AML-193 (cell line): ENCODE data around the gene RTP2.
A peak's percentile ranks its signal among the peaks of the same experiment; 100 is the strongest.

ENCODE experiments used
- DNase-seq, 2 experiments: peaks; one replicate each; lab custom pipeline; 2025; lab: John Stamatoyannopoulos, UW

The RTP2 gene

DNA sequence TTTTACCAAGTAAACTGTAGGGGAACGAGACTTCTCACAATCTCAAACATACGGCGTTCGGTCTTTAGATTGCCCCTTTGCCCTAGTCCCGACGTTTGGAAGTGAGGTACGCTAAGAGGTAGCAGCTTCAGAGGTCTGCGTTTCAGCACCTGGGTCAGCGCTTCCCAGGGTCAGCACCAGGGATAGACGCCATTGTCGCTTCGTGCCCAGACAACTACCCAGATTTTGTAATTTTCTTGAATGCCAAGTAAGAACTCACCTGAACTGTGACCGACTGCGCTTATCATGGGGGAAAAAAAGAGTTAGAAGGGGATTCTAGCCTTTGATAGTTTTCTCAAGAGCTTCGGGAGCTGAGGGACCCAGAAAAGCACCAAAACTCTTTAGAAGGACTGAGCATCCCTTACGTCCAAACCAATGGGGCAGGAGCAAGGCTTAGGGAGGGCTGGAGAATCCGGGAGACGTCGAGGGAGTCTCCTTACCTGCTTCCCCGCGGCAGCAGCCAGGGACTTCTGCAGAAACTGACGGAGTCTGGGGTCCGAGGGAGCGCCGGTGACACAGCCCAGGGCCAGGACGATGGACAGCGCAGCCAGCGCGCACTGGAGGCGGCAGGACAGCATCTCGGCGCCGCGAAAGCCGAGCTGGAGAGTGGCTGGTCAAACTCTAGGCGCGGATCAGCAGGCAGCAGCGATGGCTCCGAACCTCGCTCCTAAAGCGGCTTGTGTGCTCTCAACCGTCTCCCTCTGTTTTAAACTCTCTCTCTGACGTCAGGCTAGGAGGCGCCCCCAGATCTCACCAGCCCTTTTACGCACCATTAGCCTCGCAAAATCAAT lies 32.5 kb downstream of the RTP2 start, which contains the start of gene SST:
SST (minus strand) TSS at position 720 of the 830 bp plus-strand sequence; CDS start at position 617, 103 bp downstream.
- no peak for DNase-seq

DNA sequence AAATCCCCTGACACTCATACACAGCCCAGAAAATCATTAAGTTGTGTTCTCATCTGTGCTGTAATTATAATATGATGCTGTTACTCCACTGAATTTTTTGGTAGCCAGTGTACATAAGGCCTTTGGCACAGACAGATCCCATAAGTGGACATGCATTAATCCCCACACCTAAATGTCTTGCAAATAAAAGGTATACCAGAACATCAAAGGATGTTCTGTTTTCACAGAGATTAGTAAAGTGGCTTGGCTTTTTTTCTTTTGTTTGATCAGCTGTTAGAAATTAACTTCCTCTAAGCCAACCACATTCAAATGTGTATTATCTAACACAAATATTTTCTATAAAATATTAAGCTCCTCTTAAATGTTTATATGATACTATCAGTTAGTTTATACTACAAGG lies 34.8 kb downstream of the RTP2 start:
- no peak for DNase-seq

DNA sequence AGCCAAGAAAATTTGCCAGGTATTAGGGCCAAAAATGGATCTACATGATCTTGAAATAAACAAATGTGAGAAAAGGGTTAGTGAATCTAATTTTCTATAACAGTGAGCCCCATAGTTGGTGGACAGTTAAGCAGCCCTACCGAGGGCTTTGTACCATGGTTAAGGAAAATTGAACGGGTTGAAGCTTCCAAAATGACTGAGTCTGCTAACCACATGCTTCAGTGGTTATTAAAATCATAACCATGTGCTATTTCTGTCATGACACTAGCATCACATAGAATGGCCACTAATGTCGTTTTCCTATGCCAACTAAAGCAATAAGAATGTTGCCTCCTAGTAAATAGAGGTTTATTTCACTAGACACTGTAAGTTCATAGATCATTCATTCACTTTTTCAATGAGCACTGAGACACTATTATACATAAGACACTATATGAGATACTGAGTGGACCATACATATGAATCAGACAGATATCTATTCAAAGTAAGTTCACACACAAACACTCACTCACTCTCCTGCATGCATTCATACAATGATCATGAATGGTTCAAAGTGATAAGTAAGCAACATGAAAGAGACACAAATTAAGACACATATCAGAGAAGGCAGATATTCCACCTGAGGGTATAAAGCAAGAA lies 36.5 kb downstream of the RTP2 start:
- DNase-seq = no peak

DNA sequence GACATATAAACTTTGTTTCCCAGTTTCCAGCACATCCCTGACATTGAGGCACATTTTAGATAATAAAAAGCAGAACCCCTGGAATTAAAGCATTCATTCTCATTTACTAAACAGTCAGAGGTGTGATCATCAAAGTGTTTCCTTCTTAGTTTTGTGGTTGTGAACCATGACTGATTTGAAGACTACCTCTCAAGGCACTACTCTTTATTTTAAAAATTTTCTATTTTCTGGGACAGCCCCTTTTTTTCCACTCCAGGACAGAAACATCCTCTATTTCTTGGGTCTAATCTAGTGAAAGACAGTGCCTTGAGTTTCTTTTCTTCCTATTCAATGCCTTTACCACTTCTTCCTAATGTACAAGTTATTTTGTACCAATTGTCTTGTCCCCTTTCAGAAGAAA lies 37.3 kb downstream of the RTP2 start:
- no peak for DNase-seq

DNA sequence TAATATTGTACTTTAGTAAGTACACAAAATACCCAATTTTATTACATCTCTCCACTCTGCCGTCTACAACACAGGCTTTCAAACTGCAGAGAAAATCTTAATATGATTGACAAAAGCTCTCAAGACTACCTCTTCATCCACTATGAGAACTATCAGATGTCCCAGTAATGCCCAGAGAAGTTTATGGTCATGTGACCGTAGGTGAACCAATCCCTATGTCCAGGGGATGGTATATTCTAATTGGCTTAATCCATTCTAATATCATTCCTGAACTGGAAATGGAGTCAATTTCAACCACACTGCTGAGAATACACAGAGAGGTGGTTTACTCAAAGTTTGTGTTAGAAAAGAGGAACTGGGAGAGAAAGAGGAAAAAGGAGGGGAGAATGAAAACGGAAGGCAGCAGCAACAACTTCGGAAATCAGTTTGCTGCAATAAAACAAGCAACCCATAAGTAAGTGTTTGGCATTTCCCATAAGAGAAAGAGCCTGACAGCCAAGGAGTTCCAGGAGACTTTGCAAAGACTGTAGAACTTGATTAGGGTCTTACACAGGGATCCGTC lies 39.4 kb downstream of the RTP2 start:
- peak; percentile 54 to 56 for DNase-seq

DNA sequence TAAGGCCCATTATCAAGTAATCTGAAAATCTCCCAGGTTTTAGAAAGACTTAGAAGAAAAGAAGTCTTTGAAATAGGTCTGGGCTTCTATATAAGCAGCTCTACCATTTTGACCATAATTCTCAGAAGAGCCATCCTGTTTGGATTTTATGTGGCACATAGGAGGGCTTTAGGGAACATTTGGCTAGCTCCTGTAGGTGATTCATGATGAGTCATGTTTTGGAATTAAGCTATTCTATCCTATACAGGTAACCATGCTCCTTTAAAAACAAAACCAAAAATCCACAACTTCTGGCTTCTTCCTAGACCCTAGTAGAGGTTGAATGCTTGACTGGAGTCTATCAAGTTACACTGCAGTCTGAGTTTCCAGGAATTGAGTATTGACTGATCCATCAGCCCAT lies 41.1 kb downstream of the RTP2 start:
- no peak for DNase-seq

DNA sequence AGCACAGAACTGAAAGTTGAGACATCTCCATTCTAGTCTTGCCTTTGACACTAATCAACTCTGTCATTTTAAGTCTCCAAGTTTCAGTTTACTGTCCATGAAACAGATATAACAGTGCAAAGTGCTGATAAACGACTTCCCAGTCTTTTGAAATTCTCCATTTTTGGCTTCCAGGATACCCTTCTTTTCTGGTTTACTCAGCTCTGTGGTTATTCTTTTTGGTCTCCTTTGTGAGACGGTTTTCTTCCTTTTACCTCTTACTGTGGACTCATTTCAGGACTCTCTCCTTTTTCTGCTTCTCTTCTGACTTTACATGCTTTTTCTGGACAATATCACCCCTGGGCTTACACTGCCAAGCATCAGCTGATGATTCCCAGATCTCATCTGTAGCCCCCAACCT lies 51.1 kb downstream of the RTP2 start:
- no peak for DNase-seq
